Endothelial cell of hepatic sinusoid (primary cell): ENCODE measurements around the gene RAB11B.
"Not testable (repeated sequence)": the region's sequence is repeated elsewhere in the genome, so short reads cannot be mapped to it uniquely, and the experiment has no call there.

ENCODE experiments used
- in situ Hi-C: cut with HindIII; loops from 2 replicates; pipeline ENCODE4 v1.10.0; 2017; ENCODE audit warnings: low sequenced_read_pairs

Gene RAB11B

DNA sequence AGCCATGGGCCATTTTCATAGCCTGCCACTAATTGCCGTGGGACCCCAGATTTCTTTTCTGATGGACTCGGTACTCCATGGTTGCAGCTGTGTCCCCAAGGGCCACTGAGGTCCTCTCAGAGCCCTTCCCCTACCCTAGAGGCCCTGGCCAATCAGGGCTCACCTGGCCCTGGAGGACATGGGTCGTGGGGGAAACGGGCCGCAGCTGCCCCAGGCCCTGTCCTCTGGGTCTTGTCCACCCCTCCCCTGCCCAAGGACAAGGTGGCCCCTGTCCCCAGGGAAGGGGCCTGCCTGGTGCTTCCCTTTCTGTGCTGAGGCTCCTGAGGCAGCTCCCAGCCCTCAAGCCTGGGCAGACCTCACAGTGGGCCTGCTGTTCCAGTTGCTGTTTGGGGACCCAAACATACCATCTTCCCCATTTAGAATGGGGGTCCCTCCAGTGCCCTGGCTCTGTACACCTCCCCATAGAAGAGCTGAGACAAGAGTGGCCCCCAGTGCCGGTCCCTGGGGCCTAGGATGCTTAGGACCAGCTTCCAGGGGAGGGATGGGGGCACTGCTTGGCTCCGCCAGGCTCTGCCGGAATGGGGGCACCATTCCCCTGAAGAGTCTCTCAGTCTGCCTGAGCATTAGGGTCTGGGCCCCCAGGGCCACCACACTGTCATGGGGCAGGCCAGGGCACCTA lies 3.2 kb downstream of the RAB11B start:
- in situ Hi-C loops: no loop called here

DNA sequence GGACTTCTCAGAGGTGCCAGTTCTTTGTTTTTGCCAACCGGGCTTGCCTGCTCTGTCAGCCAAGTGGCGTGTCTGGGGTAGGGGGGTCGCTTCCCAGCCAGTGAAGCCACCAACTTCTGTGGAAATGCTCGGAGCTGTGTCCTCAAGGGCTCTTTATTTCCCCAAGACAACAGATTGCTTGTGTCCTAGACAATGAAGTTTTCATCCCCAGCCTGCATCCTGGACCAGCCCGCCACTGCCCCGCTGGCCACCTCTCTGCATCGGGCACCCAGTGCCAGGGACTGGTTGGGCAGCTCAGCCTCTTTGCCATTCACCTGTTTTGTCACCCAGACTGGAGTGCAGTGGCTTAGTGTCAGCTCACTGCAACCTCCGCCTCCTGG lies 3.7 kb downstream of the RAB11B start:
- in situ Hi-C loops: no loop called here

DNA sequence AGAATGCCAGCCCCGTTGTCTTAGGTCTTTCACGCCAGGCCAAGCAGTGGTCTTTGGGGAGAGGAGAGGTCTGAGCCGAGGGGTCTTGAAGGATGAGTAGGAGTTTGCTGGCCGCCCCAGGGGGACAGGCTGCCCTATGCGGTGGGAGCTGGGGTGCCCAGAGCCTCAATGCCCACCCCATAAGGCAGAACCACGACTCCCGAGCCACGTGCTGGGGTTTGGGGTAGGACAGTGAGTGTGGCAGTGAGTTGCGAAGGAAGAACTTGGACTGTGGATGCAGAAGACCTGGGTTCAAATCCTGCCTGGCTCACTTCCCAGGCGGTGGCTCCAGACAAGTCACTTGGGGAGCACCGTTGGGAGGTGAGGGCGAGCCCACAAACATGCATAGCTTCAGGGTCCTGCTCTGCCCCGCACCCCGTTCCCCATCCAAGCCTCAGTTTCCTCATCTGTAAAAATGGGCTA lies 5.5 kb downstream of the RAB11B start:
- in situ Hi-C loops: no loop called here

DNA sequence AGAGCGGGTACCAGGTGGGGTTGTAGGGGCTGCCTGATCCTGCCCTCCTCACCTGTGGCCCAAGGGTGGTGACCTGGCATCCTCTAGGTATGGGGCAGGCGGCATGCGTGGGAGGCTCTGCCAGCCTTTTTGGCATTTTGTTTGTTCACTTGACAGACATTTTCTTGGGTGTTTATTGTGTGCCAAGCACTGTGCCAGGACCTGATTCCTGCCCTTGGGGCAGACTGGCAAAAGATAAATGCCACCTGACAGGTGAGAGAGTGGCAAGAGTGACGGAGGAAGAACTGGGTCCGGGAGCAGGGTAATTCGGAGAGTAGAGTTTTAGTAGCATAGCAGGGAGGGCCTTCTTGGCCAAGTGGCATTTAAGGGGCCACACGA lies 6.0 kb downstream of the RAB11B start:
- in situ Hi-C loops: no loop called here

DNA sequence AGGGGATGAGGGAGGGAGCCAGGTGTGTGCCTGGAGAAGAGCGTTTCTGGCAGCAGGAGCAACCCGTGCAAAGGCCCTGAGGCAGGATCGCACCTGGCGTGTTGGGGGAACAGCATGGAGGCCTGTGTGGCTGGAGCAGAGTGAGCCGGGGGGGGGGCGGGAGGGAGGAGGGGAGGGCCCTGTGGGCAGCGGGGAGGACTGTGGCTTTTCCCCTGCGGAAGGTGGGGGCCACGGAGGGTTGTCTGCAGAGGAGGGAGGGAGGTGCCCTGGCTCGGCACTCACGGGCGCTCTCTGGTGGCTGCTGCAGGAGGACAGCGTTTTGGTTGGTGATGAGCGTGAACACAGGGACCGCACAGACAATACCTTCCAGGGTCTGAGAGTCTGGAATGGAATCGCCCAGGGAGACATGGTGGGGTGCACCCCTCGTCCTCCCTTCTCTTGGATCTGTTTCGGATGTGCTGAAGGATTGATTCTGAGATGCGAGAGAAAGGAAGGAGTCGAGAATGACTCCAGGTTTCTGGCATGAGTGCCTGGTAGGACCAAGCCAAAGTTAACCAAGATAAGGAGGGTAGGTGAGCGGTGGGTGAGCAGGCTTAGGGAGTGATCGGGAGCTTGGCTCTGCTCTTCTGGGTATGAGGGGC lies 6.5 kb downstream of the RAB11B start:
- in situ Hi-C loops: no loop called here

DNA sequence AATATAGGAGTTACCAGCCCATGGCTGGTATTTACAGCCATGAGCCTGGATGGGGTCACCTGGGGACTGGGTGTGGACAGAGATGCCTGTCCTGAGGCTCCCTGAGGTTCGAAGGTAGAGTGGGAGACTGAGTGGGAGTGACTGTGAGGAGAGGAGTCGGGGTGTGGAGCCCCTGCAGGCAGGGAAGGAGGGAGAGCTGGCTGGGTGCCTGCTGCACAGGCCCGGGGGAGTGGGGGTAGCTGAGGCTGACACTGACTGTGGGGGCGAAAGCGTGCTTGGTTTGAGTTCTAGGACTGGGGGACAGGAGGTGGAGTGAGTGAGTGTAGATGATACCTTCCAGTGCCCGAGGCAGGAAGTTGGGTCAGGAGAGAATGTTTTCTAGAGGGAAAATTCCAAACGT lies 7.1 kb downstream of the RAB11B start:
- in situ Hi-C loops: no loop called here

DNA sequence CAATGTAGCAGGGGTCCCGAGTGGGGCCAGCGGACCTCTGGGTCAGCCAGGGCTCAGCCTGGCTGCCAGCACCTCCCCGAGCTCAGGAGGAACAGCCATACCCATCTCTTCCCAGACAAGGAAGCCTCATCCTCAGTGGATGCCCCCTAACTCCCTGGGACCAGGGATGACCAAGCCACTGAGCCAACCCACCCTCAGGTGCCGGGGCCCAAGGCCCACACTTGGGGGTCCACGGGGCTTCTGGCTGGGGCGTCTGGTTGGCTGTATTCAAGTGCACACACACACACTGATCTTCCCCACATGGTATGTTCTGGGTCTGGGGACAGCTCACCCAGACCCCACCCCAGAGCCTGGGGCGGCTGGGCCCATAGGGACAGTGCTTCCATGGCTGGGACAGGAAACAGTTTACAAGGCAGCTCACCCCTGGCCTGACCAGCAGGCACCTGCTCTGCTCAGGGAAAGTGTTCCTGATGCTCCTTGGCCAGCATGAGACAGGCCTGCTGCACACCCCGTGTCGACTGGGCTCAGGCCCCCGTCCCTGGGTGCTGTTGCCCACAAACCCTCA lies 7.7 kb downstream of the RAB11B start:
- in situ Hi-C loops: no loop called here

DNA sequence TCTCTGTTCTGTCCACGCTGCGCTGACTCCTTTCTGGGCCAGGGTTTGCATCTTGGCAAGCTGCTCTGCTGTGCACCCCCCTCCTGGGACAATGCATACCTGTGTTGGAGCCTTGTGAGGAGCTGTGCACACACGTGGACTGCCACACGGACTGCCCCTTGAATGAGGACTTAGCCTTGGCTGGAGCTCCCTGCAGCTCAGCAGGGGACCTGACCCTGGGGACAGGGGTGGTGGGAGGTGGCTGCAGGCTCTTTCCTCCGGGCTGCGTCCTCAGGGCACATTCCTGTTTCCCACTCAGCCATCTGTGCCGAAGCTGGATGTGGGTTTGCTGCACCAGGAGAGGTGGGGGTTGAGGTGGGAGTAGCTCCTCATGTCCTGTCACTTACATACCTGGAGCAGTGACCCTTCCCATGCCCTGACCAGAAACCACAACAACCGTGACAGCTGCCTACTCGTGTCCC lies 8.2 kb downstream of the RAB11B start:
- in situ Hi-C loops: no loop called here

DNA sequence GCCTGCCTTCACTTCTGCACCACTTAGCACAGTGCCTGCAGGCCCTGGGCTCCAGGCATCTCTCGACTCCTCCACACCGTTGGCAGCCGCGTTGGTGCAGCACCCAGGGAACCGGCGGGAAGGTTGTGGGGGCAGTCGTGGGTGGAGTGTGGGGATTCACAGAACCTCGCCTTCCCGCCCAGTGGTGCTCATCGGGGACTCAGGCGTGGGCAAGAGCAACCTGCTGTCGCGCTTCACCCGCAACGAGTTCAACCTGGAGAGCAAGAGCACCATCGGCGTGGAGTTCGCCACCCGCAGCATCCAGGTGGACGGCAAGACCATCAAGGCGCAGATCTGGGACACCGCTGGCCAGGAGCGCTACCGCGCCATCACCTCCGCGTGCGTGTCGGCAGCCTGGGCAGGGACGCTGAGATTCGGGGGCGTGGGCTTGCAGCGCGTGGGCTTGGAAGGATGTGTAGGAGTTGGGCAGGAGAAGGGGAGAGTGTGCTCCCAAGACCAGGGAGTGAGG lies 9.6 kb downstream of the RAB11B start:
- in situ Hi-C loops: no loop called here

DNA sequence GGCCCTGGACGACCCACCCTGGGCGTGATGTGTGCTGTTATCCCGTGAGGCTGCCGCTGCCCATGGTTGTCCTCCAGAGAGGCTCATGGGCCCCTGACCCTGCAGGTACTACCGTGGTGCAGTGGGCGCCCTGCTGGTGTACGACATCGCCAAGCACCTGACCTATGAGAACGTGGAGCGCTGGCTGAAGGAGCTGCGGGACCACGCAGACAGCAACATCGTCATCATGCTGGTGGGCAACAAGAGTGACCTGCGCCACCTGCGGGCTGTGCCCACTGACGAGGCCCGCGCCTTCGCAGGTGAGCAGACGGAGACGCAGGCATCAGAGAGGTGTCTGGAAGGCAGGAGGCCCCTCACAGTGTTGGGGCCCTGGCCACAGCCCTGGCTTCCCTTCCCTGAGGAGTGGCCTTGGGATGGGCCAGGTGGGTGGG lies 11.8 kb downstream of the RAB11B start:
- in situ Hi-C loops: no loop called here

DNA sequence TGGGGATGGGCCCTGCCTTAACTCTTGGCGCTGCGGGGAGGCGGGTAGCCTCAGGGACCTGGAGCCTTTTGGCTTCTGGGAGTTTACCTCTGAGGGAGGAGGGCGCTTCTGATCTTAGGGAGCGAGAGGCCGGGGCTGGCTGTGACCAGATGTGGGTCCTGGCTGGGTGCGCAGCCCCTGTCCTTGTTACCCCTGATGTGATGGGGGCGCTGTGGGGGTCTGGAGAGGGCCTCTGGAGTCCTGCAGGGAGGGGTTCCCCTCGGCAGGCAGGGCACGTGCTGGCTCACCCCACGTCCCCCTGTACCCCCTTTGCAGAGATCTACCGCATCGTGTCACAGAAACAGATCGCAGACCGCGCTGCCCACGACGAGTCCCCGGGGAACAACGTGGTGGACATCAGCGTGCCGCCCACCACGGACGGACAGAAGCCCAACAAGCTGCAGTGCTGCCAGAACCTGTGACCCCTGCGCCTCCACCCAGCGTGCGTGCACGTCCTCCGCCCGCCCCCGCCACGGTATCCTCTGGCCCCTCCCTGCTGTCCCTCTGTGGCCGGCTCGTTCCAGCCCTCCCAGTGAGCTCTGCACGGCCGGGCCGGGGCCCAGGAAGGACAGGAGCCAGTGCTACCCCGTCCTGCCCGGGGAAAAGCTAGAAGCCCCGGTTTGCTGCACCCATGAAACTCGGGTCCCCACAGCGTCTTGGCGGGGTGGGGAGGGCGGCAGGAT lies 13.1 kb downstream of the RAB11B start:
- in situ Hi-C loops: no loop called here

DNA sequence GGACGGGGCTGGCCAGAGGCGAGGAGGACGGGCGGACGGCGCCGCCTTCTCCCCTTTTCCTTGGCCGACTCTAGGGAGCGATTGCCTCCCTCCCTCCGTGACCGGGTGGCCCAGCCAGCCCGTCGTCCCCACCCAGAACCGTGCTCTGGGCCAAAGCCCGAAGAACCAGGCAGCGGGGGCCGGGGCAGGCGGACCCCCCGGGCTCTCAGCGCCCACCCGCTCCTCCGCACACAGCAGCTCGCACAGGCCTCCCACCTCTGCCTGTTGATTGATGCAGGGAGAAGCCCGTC lies 13.6 kb downstream of the RAB11B start:
- in situ Hi-C loops: no loop called here

DNA sequence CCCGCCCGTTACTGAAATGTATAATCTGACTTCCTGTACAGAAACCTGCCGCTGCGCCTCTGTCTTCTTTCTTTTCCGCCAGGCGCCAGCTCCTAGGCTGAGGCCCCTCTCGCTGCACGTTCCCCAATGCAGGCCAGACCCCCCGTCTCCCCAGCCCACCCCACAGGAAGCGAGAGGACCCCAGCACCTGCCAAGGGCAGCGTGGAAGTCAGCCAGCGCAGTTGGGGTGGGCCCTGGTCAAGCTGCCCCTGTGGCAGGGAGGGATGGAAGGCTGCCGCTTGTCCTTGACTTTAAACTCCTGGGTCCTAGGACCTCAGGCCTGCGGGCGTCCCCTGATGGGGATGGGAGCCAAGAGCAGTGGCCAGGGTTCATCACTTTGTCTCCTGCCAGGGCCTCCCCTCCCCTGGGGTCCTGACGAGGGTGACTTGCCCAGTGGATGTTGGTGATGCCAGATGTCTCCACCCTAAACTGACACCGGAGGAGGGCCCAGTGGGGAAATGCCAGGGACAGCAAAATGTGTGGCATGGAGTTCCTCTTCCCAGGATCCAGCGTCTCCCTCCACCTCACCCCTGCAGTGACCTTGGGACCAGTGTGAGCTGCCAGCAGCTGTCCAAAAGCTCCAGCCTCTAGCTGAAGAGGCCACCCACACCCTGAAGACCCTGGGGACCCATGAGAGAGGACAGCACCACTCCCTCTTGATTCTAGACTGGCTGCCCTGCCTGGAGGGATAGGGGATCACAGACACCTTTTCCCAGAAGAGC lies 14.4 kb downstream of the RAB11B start:
- in situ Hi-C loops: no loop called here

DNA sequence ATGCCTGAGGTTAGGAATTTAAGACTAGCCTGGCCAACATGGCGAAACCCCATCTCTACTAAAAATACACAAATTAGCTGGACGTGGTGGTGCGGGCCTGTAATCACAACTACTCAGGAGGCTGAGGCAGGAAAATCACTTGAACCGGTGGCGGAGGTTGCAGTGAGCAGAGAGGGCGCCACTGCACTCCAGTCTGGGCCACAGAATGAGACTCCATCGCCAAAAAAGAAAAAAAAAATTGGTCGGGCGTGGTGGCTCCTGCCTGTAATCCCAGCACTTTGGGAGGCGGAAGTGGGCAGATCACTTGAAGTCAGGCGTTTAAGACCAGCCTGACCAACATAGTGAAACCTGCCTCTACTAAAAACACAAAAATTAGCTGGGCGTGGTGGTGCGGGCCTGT lies 20.6 kb downstream of the RAB11B start:
- in situ Hi-C loops: not testable (repeated sequence)

DNA sequence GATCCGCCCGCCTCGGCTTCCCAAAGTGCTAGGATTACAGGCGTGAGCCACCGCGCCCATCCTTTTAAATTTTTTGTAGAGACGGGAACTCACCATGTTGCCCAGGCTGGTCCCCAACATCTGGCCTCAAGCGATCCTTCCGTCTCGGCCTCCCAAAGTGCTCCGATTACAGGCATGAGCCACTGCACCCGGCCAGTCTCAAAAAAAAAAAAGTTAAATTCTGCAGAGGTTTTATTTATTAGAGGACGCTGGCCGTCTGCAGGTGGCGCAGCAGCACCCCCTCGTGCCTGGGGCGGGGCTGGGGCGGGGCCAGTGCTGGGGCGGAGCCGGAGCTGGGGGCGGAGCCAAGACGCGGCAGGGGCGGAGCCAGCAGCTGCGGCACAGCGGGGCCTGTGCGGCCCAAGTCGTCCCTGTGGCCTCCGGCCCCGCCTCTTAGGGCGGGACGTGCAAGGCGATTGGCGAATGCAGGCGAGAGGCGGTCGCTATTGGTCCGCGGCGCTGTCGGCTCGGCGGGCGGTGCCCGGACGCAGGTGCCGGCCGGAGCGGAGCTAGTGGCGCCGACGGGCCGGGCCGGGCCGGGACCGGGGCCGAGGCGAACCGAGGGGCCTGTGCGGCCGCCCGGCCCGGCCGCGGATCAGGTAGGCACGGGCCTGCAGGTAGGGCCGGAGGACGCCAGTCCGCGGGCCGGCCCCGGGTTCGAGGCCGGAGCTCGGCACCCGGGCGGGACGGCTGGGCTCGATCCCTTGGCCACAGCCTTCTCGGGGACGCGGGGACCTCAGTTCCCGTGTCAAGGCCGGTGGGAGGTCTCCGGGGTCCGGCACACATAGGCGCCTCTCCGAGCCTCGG lies 22.8 kb downstream of the RAB11B start, which contains the start of gene MARCHF2:
Gene MARCHF2, plus strand, starts transcription at position 523 of the 846 bp plus-strand sequence. CDS start 8,536 bp downstream, outside the sequence.
- in situ Hi-C loops: no loop called here

DNA sequence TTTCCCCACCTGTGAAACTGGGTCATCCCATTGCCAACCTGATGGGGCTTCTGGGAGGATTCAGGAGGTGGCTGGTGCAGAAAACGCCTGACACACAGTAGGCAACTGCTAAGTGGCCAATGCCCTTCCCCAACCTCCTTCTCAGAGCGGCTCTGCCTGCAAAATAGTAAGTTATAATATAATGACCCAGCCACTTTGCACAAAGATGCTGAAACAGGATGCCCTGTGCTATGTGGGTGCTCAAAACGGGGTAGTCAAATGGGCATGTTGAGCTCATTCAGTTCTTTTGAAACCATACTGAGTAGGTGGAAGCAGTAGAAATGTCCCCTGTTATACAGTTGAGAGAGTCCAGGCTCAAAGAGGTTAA lies 23.5 kb downstream of the RAB11B start:
- in situ Hi-C loops: no loop called here

DNA sequence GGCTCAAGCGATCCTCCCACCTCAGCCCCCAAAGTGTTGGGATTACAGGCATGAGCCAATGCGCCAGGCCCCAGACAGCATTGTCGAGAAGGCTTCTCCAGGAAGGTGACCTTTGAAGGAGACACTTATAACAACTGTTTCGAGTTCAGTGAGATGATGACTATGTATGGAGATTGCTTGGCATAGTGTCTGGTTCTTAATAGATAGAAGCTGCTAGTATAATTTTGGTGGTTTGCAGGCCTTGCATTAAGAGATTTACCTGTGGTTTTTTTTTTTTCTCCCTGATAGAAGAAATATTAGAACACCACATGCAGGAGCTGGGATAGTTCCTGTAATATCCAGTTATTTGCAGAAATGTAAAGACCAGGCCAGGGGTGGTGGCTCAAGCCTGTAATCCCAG lies 26.6 kb downstream of the RAB11B start:
- in situ Hi-C loops: no loop called here

DNA sequence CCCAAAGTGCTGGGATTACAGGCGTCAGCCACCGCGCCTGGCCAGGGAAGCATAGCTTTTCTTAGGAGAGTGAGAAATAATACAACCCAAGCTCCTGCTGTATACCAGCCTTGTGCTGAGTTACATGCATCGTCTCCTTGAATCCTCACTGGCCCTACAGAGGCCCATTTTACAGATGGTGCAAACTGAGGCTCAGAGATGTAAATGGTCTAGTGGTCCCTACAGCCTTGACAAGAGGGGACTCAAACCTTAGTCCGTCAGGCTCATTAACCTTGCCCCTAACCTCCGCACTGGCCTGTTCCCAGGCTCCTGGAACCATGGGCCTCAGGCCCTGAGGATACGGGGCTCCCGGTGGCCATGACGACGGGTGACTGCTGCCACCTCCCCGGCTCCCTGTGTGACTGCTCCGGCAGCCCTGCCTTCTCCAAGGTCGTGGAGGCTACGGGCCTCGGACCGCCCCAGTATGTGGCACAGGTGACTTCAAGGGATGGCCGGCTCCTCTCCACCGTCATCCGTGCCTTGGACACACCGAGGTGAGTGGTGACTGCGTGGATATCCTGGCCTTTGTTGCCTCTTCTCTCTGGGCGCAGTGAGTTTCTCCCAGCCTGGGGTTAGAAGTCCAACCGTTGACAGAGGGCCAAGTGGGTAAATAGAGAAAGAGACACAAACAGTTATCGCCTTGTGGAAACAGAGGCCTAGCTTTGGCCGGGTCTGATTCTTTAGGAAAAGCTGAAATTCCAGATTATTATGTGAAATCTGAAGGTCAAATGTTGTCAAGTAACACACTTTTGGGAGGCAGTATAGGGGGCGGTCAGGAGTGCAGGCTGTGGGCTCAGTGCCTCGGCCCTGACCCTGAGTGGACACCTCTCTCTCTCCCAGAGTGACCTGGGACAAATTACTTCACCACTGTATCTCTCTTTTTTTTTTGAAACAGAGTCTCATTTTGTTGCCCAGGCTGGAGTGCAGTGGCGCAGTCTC lies 31.6 kb downstream of the RAB11B start:
- in situ Hi-C loops: no loop called here

DNA sequence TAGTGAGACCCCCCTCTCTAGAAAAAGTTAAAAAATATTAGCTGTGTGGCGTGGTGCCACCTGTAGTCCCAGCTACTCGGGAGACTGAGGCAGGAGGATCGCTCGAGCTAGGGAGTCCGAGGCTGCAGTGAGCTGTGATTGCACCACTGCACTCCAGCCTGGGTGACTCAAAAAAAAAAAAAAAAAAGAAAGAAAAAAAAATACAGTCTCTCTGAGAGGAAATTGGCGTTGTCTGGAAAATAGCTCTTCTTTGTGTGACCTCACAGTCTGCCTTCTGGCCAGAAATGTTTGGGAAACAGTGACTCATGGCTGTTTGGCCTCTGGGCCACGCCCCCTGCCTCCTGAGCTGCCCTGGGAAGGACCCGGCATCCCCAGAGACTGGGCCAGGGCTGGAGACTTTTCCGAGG lies 33.7 kb downstream of the RAB11B start:
- in situ Hi-C loops: no loop called here
